ENCODE measurements around the gene PDE6B. TPM values are rescaled to one million over a fixed set of nuclear protein-coding genes. Genes with fewer than 3 reads are reported as not detected.

PDE6B gene
- polyA plus RNA-seq, 1 donor (not counting 4 experiments of a cell fraction or from before 2014, with no cell fraction given): not detected

DNA sequence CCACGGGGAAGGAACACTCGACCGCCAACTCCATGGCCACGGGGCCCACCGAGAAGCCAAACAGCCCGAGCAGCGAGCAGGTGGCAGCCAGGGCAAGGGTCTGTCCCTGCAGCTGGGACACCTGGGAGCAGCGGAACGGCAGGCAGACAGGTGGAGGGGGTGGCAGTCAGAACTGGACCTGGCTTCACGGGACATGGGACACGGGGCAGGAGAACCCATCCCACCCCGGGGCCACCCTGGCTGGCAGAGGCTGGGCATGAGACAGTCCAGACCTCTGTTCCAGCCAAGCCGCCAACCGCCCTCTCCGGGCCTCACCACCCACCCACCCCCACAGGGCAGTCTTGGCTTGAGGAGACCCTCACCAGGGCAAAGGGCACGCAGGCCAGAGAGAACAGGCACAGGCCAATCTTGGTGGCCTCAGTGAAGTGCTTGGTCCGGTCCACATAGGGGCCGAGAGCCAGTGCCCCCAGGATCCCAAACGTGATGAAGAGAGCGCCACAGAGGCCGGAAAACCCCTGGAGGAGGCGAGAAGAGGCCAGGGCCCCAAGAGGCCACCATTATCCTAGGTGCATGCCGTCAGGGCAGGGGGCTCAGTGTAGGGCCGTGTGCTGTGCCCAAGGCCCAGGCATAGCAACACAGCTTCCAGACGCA lies 58.0 kb downstream of the PDE6B start:
- H3K9ac ChIP-seq (ENCODE audit: control insufficient read depth, extremely low read depth, insufficient read depth, low read length): no peak overlapping the region

DNA sequence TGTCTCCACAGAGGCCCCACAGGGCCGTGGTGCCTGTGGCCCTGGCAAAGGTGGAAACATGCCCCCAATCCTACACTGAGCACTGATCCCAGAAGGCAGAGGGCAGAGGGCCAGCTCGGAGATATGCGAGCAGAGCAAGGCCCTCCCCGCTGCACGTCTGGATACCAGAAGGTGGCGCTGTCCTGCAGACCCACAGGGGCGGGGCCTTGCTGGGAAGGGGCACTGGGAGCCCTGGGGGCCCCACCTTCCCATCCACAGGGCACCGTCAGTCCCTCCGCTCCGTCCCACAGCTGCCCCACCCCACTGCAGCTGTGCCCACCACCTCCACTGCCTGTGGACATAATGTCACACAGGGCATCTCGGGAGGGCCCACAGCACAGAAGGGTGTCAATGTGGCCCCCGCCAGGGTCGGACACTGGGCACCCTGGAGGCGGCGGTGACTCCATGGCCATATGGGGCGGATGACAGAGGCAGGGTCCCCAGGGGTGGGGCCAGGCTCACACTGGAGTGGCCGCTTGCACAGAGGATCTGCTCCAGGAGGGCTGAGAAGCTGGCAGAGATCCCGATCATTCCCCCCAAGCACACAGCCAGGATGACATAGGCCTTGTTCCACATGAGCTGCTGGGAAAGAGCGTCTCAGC lies 58.7 kb downstream of the PDE6B start:
- Histone ChIP-seq H4K20me1 (ENCODE audit: control insufficient read depth, extremely low read depth, insufficient read depth, low read length) (peaks cover 4% of the 10 kb centered on the region), H3K79me2 (ENCODE audit: control insufficient read depth, insufficient read depth, low read length) (no peaks in the 10 kb centered on the region), H3K36me3 (ENCODE audit: control insufficient read depth in 2 of 2, extremely low read depth in 1 of 2, insufficient read depth in 2 of 2, low read length in 2 of 2) (no peaks in the 10 kb centered on the region), H3K9me3 (ENCODE audit: control insufficient read depth, low read depth, low read length) (no peaks in the 10 kb centered on the region), H3K4me2 (ENCODE audit: control insufficient read depth, extremely low read depth, insufficient read depth, low read depth, low read length) (no peak overlapping the region), H3K27me3 (ENCODE audit: control insufficient read depth, extremely low read depth, insufficient read depth, low read length) (peaks cover 22% of the 10 kb centered on the region), H3K4me1 (ENCODE audit: control insufficient read depth, extremely low read depth, insufficient read depth, low read length) (peaks cover 6% of the 10 kb centered on the region), H3K4me3 (ENCODE audit: control insufficient read depth in 2 of 3, extremely low read depth in 1 of 3, insufficient read depth in 2 of 3, low read depth in 1 of 3, low read length in 3 of 3) (no peak overlapping the region), H3K9ac (ENCODE audit: control insufficient read depth, extremely low read depth, insufficient read depth, low read length) (no peak overlapping the region), H3K9me1 (ENCODE audit: control insufficient read depth, extremely low read depth, insufficient read depth, low read length) (no peaks in the 10 kb centered on the region), H2AFZ (ENCODE audit: control insufficient read depth, low read length) (no peak overlapping the region), H3K27ac (ENCODE audit: control insufficient read depth, insufficient read depth, low read length) (no peak overlapping the region)
- peak; percentile 15 for DNase-seq (ENCODE audit: low read depth, low spot score)
- dilution Hi-C loops (cut with MboI; ENCODE audit: extremely low pct_ligation_motif_present, low sequenced_read_pairs): no loop called here
- FAIRE-seq: no peak
- no peak for TF ChIP-seq EZH2 (IDR thresholded peaks at IDR 0.05; ENCODE audit: low read length)
- TF ChIP-seq, protein P1, sequence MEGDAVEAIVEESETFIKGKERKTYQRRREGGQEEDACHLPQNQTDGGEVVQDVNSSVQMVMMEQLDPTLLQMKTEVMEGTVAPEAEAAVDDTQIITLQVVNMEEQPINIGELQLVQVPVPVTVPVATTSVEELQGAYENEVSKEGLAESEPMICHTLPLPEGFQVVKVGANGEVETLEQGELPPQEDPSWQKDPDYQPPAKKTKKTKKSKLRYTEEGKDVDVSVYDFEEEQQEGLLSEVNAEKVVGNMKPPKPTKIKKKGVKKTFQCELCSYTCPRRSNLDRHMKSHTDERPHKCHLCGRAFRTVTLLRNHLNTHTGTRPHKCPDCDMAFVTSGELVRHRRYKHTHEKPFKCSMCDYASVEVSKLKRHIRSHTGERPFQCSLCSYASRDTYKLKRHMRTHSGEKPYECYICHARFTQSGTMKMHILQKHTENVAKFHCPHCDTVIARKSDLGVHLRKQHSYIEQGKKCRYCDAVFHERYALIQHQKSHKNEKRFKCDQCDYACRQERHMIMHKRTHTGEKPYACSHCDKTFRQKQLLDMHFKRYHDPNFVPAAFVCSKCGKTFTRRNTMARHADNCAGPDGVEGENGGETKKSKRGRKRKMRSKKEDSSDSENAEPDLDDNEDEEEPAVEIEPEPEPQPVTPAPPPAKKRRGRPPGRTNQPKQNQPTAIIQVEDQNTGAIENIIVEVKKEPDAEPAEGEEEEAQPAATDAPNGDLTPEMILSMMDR (optimal IDR thresholded peaks at IDR 0.05 in 1 of 3, IDR thresholded peaks at IDR 0.05 in 1 of 3, conservative IDR thresholded peaks at IDR 0.05 in 1 of 3; ENCODE audit: extremely low read depth in 1 of 3, insufficient read depth in 2 of 3, low read length in 3 of 3): peak in 2 of 3 experiments; percentile 66 to 92

More for the DNA sequence above, 58.0 kb downstream of the PDE6B start:
- FAIRE-seq (no peak), DNase-seq (ENCODE audit: low read depth, low spot score) (no peak)
- Histone ChIP-seq H3K27ac (ENCODE audit: control insufficient read depth, insufficient read depth, low read length) (no peak overlapping the region), H3K4me2 (ENCODE audit: control insufficient read depth, extremely low read depth, insufficient read depth, low read depth, low read length) (no peak overlapping the region), H3K79me2 (ENCODE audit: control insufficient read depth, insufficient read depth, low read length) (no peaks in the 10 kb centered on the region), H3K9me3 (ENCODE audit: control insufficient read depth, low read depth, low read length) (no peaks in the 10 kb centered on the region), H3K4me3 (ENCODE audit: control insufficient read depth in 2 of 3, extremely low read depth in 1 of 3, insufficient read depth in 2 of 3, low read depth in 1 of 3, low read length in 3 of 3) (no peak overlapping the region), H3K4me1 (ENCODE audit: control insufficient read depth, extremely low read depth, insufficient read depth, low read length) (peaks cover 8% of the 10 kb centered on the region), H3K27me3 (ENCODE audit: control insufficient read depth, extremely low read depth, insufficient read depth, low read length) (peaks cover 17% of the 10 kb centered on the region), H3K36me3 (ENCODE audit: control insufficient read depth in 2 of 2, extremely low read depth in 1 of 2, insufficient read depth in 2 of 2, low read length in 2 of 2) (no peaks in the 10 kb centered on the region), H4K20me1 (ENCODE audit: control insufficient read depth, extremely low read depth, insufficient read depth, low read length) (peaks cover 4% of the 10 kb centered on the region), H2AFZ (ENCODE audit: control insufficient read depth, low read length) (no peak overlapping the region), H3K9me1 (ENCODE audit: control insufficient read depth, extremely low read depth, insufficient read depth, low read length) (no peaks in the 10 kb centered on the region)
- dilution Hi-C loops (cut with MboI; ENCODE audit: extremely low pct_ligation_motif_present, low sequenced_read_pairs): no loop called here
- TF ChIP-seq, protein P1 (optimal IDR thresholded peaks at IDR 0.05 in 1 of 3, IDR thresholded peaks at IDR 0.05 in 1 of 3, conservative IDR thresholded peaks at IDR 0.05 in 1 of 3; ENCODE audit: extremely low read depth in 1 of 3, insufficient read depth in 2 of 3, low read length in 3 of 3): no peak
- no peak for TF ChIP-seq EZH2 (IDR thresholded peaks at IDR 0.05; ENCODE audit: low read length)

All from keratinocyte (primary cell).